Endothelial cell of umbilical vein (primary cell): ENCODE data around the gene FBXW11. TPM values are rescaled to one million over a fixed set of nuclear protein-coding genes. Genes with fewer than 3 reads are reported as not detected.

Experiments
- BruUV-seq: library from RNA; stranded (reverse); fragments of 400-500 nt; replicated peaks from 2 replicates; lab custom pipeline; 2021; lab: Mats Ljungman, UMichigan
- CTCF ChIA-PET: fragments of 300-600, 350-600 bp; sonication (Branson Sonifier 250); formaldehyde crosslinking; loops from one replicate; lab custom pipeline; 2021; ENCODE audit warnings: antibody characterized with exemption, inconsistent platforms; lab: Charles Lee
- POLR2A ChIA-PET: fragments of 300-600, 350-600 bp; sonication (Branson Sonifier 250); formaldehyde crosslinking; loops from one replicate; lab custom pipeline; 2021; ENCODE audit warnings: antibody characterized with exemption, inconsistent platforms; lab: Charles Lee
- DNase-seq: peaks from one replicate; pipeline ENCODE4 v3.0.0-alpha.2; 2011; ENCODE audit warnings: low read depth, low spot score
- FAIRE-seq: peaks from 2 replicates; lab custom pipeline; 2011; peaks lifted over from hg19 to GRCh38; lab: Jason Lieb, UNC
- H2AFZ ChIP-seq: 2 replicates; pipeline ENCODE4 v1.6.0; 2012; ENCODE audit warnings: low read depth, low read length, control low read depth, inconsistent platforms
- H3K27ac ChIP-seq: 2 replicates; pipeline ENCODE4 v1.5.1; 2011; ENCODE audit warnings: low read depth, mild to moderate bottlenecking, control low read depth, low read length, moderate library complexity; ENCODE audit not compliant: insufficient read depth
- H3K27me3 ChIP-seq, 2 experiments: 2 replicates each; pipeline versions ENCODE4 v1.6.0 to v1.6.1; 2011; ENCODE audit warnings: low read length in 2 of 2, mixed read lengths in 1 of 2; ENCODE audit not compliant: control insufficient read depth in 2 of 2, insufficient read depth in 2 of 2
- H3K36me3 ChIP-seq, 2 experiments: 2 replicates in 1 of 2; 3 replicates in 1 of 2; pipeline ENCODE4 v1.5.1; 2011; ENCODE audit warnings: low read length in 2 of 2, mild to moderate bottlenecking in 1 of 2, moderate library complexity in 1 of 2; ENCODE audit not compliant: control insufficient read depth in 2 of 2, insufficient read depth in 2 of 2; ENCODE audit errors: extremely low read depth in 1 of 2
- H3K4me1 ChIP-seq: 3 replicates; pipeline ENCODE4 v1.5.1; 2011; ENCODE audit warnings: mild to moderate bottlenecking, low read length; ENCODE audit not compliant: control insufficient read depth, insufficient read depth; ENCODE audit errors: extremely low read depth
- H3K4me2 ChIP-seq: 2 replicates; pipeline ENCODE4 v1.6.1; 2011; ENCODE audit warnings: low read length, control low read depth, mixed read lengths; ENCODE audit not compliant: insufficient read depth
- H3K4me3 ChIP-seq, 3 experiments: fragments of 200-600 bp in 1 of 3; sonication (generic), shearing (Covaris generic) in 1 of 3; replicated peaks in 1 of 3; 2 replicates each; pipeline ENCODE4 v1.5.1; 2011 to 2016; ENCODE audit warnings: control low read depth in 3 of 3, low read length in 3 of 3, mild to moderate bottlenecking in 2 of 3, inconsistent platforms in 1 of 3, low read depth in 1 of 3, moderate library complexity in 1 of 3; ENCODE audit not compliant: insufficient read depth in 1 of 3
- H3K79me2 ChIP-seq: 2 replicates; pipeline ENCODE4 v1.6.0; 2012; ENCODE audit warnings: low read length, inconsistent platforms; ENCODE audit not compliant: control insufficient read depth, insufficient read depth
- H3K9ac ChIP-seq: replicated peaks from 2 replicates; pipeline ENCODE3; 2011; ENCODE audit warnings: low read length, control low read depth; ENCODE audit not compliant: insufficient read depth; ENCODE audit errors: extremely low read depth
- H3K9me1 ChIP-seq: replicated peaks from 3 replicates; pipeline ENCODE4 v1.6.0; 2011; ENCODE audit warnings: mild to moderate bottlenecking, low read length; ENCODE audit not compliant: control insufficient read depth, insufficient read depth; ENCODE audit errors: extremely low read depth
- H3K9me3 ChIP-seq: replicated peaks from 2 replicates; pipeline ENCODE4 v1.5.1; 2012; ENCODE audit warnings: low read length, inconsistent platforms; ENCODE audit not compliant: control insufficient read depth, insufficient read depth
- H4K20me1 ChIP-seq: replicated peaks from 2 replicates; pipeline ENCODE3; 2011; ENCODE audit warnings: mild to moderate bottlenecking, low read length; ENCODE audit not compliant: control insufficient read depth, insufficient read depth; ENCODE audit errors: extremely low read depth
- CTCF ChIP-seq, 2 donors: IDR thresholded peaks; 1 replicate in 1 of 2; 2 replicates in 1 of 2; pipeline ENCODE4 v1.5.1; 2011; ENCODE audit warnings: low read length in 2 of 2, mild to moderate bottlenecking in 2 of 2, moderate library complexity in 2 of 2, control low read depth in 1 of 2, inconsistent platforms in 1 of 2, low read depth in 1 of 2; ENCODE audit not compliant: insufficient read depth in 1 of 2; ENCODE audit errors: extremely low read depth in 1 of 2
- EZH2 ChIP-seq: IDR thresholded peaks from 2 replicates; pipeline ENCODE4 v1.6.1; 2012; ENCODE audit warnings: borderline replicate concordance, low read depth, mild to moderate bottlenecking, moderate library complexity, low read length, inconsistent platforms; ENCODE audit not compliant: severe bottlenecking
- FOS ChIP-seq: IDR thresholded peaks from 2 replicates; pipeline ENCODE4 v1.6.1; 2011; ENCODE audit warnings: mild to moderate bottlenecking, low read length, moderate library complexity, borderline replicate concordance; ENCODE audit not compliant: insufficient read depth
- GATA2 ChIP-seq: IDR thresholded peaks from 2 replicates; pipeline ENCODE4 v1.7.0; 2011; ENCODE audit warnings: low read depth, mild to moderate bottlenecking, moderate library complexity, mixed read lengths, low read length; ENCODE audit not compliant: insufficient read length, insufficient read depth
- JUN ChIP-seq: IDR thresholded peaks from 2 replicates; pipeline ENCODE4 v1.6.1; 2011; ENCODE audit warnings: borderline replicate concordance, low read depth; ENCODE audit not compliant: insufficient read length, insufficient read depth
- MAX ChIP-seq: IDR thresholded peaks from 2 replicates; pipeline ENCODE4 v1.6.1; 2011; ENCODE audit not compliant: insufficient read depth, insufficient read length
- MYC ChIP-seq: IDR thresholded peaks from one replicate; pipeline ENCODE4 v1.6.1; 2011; ENCODE audit warnings: mild to moderate bottlenecking, low read depth, low read length
- POLR2A ChIP-seq: IDR thresholded peaks from 2 replicates; pipeline ENCODE4 v1.6.1; 2012; ENCODE audit warnings: low read depth, mild to moderate bottlenecking, control low read depth, low read length
- POLR2AphosphoS5 ChIP-seq: IDR thresholded peaks from 2 replicates; pipeline ENCODE4 v1.6.1; 2012; ENCODE audit warnings: low read depth, mild to moderate bottlenecking, control low read depth, low read length, moderate library complexity; ENCODE audit not compliant: insufficient read depth
- dilution Hi-C: fragments of 300-500 bp; cut with MboI; formaldehyde crosslinking; loops from one replicate; pipeline ENCODE4 v1.15.0; 2019; ENCODE audit warnings: low sequenced_read_pairs; ENCODE audit not compliant: extremely low pct_ligation_motif_present
- intact Hi-C: fragments of 100-400 bp; cut with micrococcal nuclease; formaldehyde crosslinking; loops from one replicate; pipeline ENCODE4 v1.10.0; 2022
- polyA plus RNA-seq, 4 experiments: library from polyadenylated mRNA; depleted of rRNA in 3 of 4; stranded (reverse) in 3 of 4; unstranded in 1 of 4; fragments of >200 nt; gene quantifications; 2 replicates each; pipeline versions ENCODE4 v1.2.1 to v1.2.3, GENCODE V29; 2011 to 2012; ENCODE audit warnings: missing spikeins in 1 of 4
- total RNA-seq: library from RNA; stranded (reverse); gene quantifications from 2 replicates; pipeline ENCODE4 v1.2.3, GENCODE V29; 2021

The FBXW11 gene
- total and polyA plus RNA-seq, 2 donors (not counting 3 experiments of a cell fraction or from before 2014, with no cell fraction given), result 30.7 to 44.7 TPM

- BruUV-seq, result no TSS peak
- no peak for DNase-seq
- H3K27ac ChIP-seq, result no peak overlapping the region
- dilution Hi-C loops (no loop called here), intact Hi-C loops (no loop called here)
- no peak overlapping the region for H3K9ac ChIP-seq
- no peak overlapping the region for H3K4me2 ChIP-seq
- H3K79me2 ChIP-seq, result no peaks in the 10 kb centered on the region
- no peaks in the 10 kb centered on the region for H4K20me1 ChIP-seq
- H3K4me3 ChIP-seq, result no peak overlapping the region
- no peak overlapping the region for H2AFZ ChIP-seq
- no peaks in the 10 kb centered on the region for H3K4me1 ChIP-seq
- H3K9me1 ChIP-seq, result no peaks in the 10 kb centered on the region
- TF ChIP-seq POLR2A (no peak), CTCF (IDR thresholded peaks at IDR 0.05; ENCODE audit: extremely low read depth in 1 of 2, insufficient read depth in 1 of 2, low read depth in 1 of 2, low read length in 2 of 2) (no peak), FOS (no peak)
- peaks cover 0 to 4% of the 10 kb centered on the region in 2 experiments for H3K27me3 ChIP-seq
- FAIRE-seq, result no peak
- no peaks in the 10 kb centered on the region for H3K9me3 ChIP-seq
- ChIA-PET CTCF (no interaction called here), POLR2A (no interaction called here)
- H3K36me3 ChIP-seq, result no peaks in the 10 kb centered on the region
These were observed 175.8 kb downstream of the FBXW11 start for GRCh38 chr5:171830686-171831085.

- dilution Hi-C loops, result no loop called here
- Histone ChIP-seq H3K9ac (no peak overlapping the region), H3K4me1 (no peaks in the 10 kb centered on the region), H3K27ac (no peak overlapping the region), H2AFZ (no peak overlapping the region), H3K27me3 (peaks cover 0 to 7% of the 10 kb centered on the region in 2 experiments), H3K4me3 (no peak overlapping the region), H3K9me1 (no peaks in the 10 kb centered on the region), H3K9me3 (no peaks in the 10 kb centered on the region), H4K20me1 (no peaks in the 10 kb centered on the region), H3K79me2 (no peaks in the 10 kb centered on the region), H3K4me2 (no peak overlapping the region), H3K36me3 (no peaks in the 10 kb centered on the region)
- intact Hi-C loops, result no loop called here
- ChIA-PET POLR2A (no interaction called here), CTCF (no interaction called here)
- FAIRE-seq (no peak), DNase-seq (no peak)
- no TSS peak for BruUV-seq
- TF ChIP-seq JUN (no peak), EZH2 (no peak), MAX (no peak), POLR2AphosphoS5 (no peak), POLR2A (no peak), GATA2 (no peak), MYC (no peak), CTCF (IDR thresholded peaks at IDR 0.05; ENCODE audit: extremely low read depth in 1 of 2, insufficient read depth in 1 of 2, low read depth in 1 of 2, low read length in 2 of 2) (no peak), FOS (no peak)
These were observed 179.3 kb downstream of the FBXW11 start for GRCh38 chr5:171827162-171827561.
